Activated CD8-positive, alpha-beta memory T cell treated with anti-CD3 and anti-CD28 coated beads, Interleukin-2, amount 50 U/mL, for 24 hours (primary cell): ENCODE measurements around the gene DEFB114.

Experiments
- DNase-seq: peaks from one replicate; pipeline ENCODE4 v3.0.0-alpha.2; 2020; ENCODE audit errors: extremely low read depth

The DEFB114 gene

DNA sequence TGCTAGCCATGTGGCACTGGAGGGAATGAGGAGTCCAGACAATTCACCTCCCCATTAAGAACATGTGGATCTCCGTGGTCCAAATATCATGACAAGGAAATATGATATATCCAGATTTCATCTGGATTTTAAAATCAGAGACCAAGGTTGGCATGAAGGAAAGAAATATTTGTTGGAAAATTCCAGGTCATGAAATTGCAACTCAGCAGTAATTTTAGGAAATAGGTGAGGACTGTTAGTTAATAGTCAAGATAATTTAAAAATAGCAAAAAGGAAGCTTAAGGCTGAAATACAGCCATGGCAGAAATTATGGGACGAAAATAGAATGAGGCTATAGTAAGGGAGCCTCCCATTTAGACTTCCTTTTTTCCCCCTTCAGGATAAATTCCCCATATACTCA lies 26.9 kb downstream of the DEFB114 start:
- no peak for DNase-seq

DNA sequence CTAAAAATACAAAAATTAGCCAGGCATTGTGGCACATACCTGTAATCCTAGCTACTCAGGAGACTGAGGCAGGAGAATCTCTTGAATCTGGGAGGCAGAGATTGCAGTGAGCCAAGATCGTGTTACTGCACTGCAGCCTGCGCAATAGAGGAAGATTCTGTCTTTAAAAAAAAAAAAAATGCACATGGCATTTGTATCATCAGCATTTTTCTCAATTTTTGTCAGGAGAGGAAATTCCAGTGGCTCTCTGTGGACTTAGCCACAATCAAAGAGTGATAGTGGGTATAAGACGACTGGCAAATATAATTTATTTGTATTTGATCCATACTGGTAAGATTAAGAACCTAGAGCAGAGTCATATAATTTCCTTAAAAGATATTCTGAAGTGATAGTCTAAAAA lies 28.6 kb downstream of the DEFB114 start:
- DNase-seq, result no peak

DNA sequence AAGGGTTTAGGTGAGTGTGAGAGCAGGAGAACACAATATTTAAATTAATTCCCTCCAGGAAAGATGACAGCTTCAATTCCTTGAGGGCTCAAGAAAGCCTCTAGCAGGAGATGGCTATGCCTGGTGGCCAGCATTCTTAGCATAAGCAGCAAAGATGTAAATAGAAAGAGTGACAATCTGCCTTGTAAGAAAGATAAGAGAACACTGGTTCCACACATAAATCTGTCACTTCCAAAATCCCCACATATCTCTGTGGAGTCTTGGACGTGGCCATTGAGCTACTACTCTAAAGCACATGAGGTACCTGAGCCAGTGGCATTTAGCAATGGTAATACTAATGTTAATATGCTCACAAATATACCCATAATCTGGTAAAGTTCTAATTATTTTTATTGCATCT lies 29.2 kb downstream of the DEFB114 start:
- DNase-seq, result no peak

DNA sequence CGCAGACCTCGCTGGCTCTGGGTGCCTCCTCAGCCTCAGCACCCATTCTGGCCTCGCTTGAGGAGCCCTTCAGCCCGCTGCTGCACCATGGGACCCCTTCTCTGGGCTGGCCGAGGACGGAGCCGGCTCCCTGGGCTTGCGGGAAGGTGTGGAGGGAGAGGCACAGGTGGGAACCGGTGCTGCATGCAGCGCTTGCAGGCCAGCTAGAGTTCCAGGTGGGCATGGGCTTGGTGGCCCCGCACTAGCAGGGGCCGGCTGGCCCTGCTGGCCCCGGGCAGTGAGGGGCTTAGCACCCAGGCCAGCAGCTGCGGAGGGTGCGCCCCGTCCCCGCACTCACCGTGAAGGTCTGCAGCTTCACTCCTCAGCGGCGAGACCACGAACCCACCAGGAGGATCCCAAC lies 30.4 kb downstream of the DEFB114 start:
- no peak for DNase-seq

DNA sequence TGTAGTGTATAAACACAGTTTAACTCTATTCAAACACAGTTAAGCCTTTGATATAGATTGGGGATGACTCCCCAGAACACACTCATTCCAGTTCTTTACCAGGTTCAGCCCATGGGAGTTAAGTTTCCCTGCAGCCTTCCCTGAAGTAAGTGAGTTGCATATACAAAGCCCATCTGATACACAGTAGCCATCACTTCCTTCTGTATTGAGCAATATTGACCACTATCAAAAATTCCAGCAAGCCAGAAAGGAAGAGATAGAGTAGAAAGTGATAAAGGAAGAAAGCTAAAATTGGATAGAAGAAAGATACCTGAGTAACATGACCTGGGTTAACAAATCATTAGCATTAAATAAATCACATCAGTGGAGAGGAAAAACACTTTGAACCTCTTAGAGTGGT lies 34.6 kb downstream of the DEFB114 start:
- DNase-seq, result no peak

DNA sequence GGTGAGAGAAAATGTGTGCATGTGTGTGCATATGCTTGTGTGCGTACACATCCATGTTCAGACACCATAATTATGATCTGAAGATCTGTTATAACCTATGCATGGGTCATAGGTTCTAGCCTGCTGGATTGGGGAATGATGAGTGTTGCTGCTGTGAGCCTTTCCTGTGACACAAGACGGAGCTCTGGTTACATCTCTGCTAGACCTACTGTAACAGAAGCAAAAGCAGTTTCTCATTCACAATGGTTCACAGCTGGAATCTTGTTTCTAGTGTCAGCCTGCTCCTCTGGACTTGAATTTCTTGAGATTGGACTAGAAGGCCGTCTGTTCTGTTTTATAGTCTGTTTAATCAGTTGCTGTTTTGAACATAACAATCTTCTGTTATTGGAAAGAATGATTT lies 40.1 kb downstream of the DEFB114 start:
- no peak for DNase-seq

DNA sequence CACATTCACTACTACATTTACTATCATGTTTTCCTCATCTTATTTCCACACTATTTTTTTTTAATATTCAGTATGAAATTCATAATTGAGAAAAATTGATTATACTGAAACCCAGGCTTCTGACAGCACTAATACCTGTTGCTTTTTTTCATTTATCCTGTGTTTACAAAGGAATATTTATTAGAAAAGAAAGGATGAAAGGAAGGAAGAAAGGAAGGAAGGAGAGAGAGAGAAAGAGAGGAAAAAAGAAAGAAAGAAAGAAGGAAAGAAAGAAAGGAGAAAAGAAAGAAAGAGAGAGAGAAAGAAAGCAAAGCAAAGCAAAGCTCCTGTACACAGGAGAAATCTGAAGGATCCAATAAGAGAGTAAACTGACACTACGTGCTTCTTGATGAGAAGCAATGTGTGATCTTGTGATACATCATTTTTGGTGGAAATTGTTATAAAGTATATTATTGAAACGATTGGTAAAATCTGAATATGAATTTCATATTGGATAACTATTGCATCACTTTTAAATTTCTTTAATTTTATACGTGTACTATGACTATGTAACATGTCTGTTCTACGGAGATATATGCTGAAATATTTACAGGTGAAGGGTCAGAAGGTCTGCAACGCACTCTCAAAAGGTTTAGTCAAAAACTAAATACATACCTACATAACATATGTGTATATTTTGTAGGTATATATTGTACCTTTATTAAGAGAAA lies 43.9 kb downstream of the DEFB114 start:
- no peak for DNase-seq

DNA sequence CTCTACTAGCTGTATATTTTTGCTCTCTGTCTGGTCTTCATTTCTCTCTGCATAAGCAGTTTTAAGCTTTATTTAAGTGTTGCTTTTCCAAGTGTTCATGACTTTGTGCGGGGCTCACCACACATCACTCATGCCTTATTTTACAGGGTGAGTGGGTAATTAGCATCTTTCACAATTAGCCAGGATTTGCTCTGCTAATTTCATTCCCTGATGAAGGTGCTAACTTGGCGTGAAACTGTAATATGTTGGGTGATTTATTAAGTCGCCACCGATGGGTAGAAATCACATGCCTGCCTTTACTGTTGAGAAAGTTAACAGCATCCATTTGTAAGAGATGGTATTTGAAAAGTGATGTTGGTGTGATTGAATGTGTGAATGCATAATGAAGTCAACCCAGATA lies 44.7 kb downstream of the DEFB114 start:
- no peak for DNase-seq

DNA sequence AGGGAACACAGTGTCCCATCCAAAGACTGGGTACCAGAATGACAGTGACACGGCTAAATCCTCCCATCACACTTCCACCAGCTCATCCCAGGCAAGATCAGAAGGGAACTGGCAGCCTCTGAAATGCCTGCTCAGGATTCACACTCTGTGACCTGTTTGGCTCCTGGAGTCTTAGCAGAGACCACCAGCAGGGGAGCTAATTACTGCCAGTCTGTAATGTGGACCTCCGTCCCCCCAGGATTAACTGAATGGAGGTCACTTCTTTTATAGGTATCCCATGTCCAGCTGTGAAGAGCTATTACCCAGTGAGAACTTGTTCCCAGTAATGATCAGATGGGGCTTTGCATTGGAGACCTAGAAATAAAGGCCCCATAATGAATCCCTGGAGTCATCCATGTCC lies 45.2 kb downstream of the DEFB114 start:
- DNase-seq, result no peak

DNA sequence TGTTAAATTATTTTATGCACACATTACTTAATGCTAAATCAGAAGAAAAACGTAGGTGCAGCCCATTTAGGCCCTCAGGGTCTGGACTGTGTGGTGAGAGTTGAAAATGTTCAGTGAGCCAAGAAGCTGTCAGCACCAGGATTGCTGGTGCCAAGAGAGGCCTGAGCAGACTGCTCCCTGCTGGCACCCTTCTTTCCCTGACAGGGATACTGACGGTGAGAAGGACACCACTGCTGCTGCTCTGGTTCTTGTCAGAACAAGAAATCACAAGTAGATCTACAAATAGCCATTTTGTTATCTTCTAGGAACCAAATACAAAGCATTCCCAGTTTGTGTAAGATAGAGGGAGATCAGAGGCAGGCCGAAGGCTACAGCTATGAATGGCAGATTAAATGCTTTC lies 48.9 kb downstream of the DEFB114 start:
- no peak for DNase-seq

DNA sequence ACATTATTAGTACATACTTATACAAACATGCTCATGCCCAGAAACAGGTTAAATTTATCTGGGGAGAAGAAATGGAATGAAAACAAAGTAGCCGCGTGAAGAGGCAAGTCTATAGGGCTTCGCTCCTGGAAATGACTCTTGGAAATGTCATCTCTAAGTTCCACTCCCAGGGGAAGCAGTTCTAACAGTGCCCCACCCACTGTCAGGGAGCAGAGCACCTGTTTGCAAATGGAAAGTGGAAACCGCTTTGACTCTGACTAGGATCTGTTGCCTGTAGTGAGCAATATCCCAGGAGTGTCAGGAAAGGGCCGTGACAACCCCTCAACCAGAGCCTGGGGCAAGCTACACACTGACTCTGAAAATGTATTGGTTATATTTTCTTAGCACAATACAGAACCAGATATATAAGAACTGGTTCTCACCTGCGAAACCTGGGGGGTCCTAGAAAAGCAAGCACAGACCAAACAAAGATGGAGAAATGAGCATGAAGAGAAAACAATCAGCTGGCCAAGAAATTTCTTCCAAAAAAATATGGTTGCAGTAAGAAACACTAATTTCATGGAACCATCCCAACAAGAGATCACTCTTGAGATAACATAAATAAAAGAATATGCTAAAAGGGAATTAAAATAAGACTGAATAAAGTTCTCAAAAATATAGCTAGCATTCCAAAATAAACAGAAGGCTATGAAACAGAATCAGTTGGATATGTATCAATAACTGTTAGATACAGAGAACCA lies 50.2 kb downstream of the DEFB114 start:
- no peak for DNase-seq

DNA sequence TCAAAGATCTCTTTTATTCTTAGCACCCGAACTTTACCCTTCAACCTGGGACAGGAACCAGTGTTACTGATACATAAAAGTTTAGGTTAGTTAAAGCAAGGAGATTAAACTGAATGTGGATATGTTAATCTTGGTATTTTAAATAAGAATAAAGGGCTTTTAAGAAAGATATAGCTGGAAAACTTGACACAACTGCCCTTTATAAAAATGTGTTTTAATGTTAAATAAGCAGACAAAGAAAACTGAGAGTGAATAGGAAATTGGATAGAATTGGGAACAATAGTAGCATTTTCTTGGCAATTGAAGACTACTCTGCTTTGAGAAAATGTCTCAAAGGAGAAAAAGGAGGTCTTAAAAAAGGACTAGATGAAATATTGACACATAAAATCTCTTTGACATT lies 51.8 kb downstream of the DEFB114 start:
- no peak for DNase-seq

DNA sequence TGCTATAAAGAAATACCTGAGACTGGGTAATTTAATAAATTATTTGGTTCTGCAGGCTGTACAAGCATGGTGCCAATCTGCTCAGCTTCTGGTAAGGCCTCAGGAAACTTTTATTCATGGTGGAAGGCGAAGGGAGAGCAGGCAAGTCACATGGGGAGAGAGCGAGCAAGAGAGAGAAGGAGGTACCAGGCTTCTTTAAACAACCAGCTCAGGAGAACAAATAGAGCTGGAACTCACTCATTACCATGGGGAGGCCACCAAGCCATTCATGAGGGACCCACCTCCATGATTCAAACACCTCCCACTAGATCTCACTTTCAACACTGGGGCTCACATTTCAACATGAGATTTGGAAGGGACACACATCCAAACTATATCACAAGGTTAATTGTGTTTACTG lies 52.7 kb downstream of the DEFB114 start:
- no peak for DNase-seq
